Trophoblast cell (in vitro differentiated cells and primary cell): Measurements from ENCODE around the gene AP4M1.
A peak's percentile ranks its signal among the peaks of the same experiment; 100 is the strongest.

Experiments used
- DNase-seq, 2 donors: peaks; one replicate each; pipeline ENCODE4 v3.0.0-alpha.2; 2016
- H2AFZ ChIP-seq: 2 replicates; pipeline ENCODE4 v1.6.1; 2013; ENCODE audit warnings: low read length, moderate library complexity, mild to moderate bottlenecking; ENCODE audit not compliant: insufficient read depth, poor library complexity
- H2AK5ac ChIP-seq: 2 replicates; pipeline ENCODE4 v1.6.1; 2013; ENCODE audit warnings: mild to moderate bottlenecking, low read length
- H2BK120ac ChIP-seq: 2 replicates; pipeline ENCODE4 v1.6.1; 2013; ENCODE audit warnings: low read length, mild to moderate bottlenecking, moderate library complexity; ENCODE audit not compliant: insufficient read depth, poor library complexity
- H2BK12ac ChIP-seq: 2 replicates; pipeline ENCODE4 v1.6.1; 2013; ENCODE audit warnings: mild to moderate bottlenecking, low read length, moderate library complexity
- H2BK5ac ChIP-seq: 2 replicates; pipeline ENCODE4 v1.6.1; 2013; ENCODE audit warnings: low read length, low read depth, moderate library complexity, mild to moderate bottlenecking; ENCODE audit not compliant: poor library complexity
- H3K14ac ChIP-seq: 2 replicates; pipeline ENCODE4 v1.6.1; 2013; ENCODE audit warnings: mild to moderate bottlenecking, low read length
- H3K18ac ChIP-seq: 2 replicates; pipeline ENCODE4 v1.6.1; 2013; ENCODE audit warnings: mild to moderate bottlenecking, low read length
- H3K23ac ChIP-seq: 2 replicates; pipeline ENCODE4 v1.6.1; 2013; ENCODE audit warnings: low read length
- H3K27ac ChIP-seq: 2 replicates; pipeline ENCODE4 v1.5.1; 2013; ENCODE audit warnings: low read depth, mild to moderate bottlenecking, inconsistent platforms, low read length, moderate library complexity
- H3K27me3 ChIP-seq: 2 replicates; pipeline ENCODE4 v1.6.1; 2013; ENCODE audit warnings: inconsistent platforms, mild to moderate bottlenecking, low read length, moderate library complexity; ENCODE audit not compliant: insufficient read depth
- H3K36me3 ChIP-seq, 2 experiments: 1 replicate in 1 of 2; 2 replicates in 1 of 2; pipeline ENCODE4 v1.6.1; 2013; ENCODE audit warnings: low read length in 2 of 2, mild to moderate bottlenecking in 2 of 2, moderate library complexity in 1 of 2; ENCODE audit not compliant: insufficient read depth in 2 of 2, control insufficient read depth in 1 of 2
- H3K4ac ChIP-seq: 2 replicates; pipeline ENCODE4 v1.6.1; 2013; ENCODE audit warnings: low read depth, mild to moderate bottlenecking, low read length, moderate library complexity
- H3K4me1 ChIP-seq, 2 experiments: 1 replicate in 1 of 2; 2 replicates in 1 of 2; pipeline ENCODE4 v1.6.1; 2013; ENCODE audit warnings: low read length in 2 of 2, mild to moderate bottlenecking in 2 of 2, moderate library complexity in 1 of 2; ENCODE audit not compliant: insufficient read depth in 2 of 2, control insufficient read depth in 1 of 2
- H3K4me2 ChIP-seq: 2 replicates; pipeline ENCODE4 v1.6.1; 2013; ENCODE audit warnings: inconsistent platforms, mild to moderate bottlenecking, low read length, moderate library complexity
- H3K4me3 ChIP-seq: 2 replicates; pipeline ENCODE4 v1.5.1; 2013; ENCODE audit warnings: mild to moderate bottlenecking, low read depth, low read length, inconsistent platforms
- H3K79me1 ChIP-seq: one replicate; pipeline ENCODE4 v1.6.1; 2013; ENCODE audit warnings: low read length
- H3K79me2 ChIP-seq: 2 replicates; pipeline ENCODE4 v1.6.1; 2013; ENCODE audit warnings: low read length, mild to moderate bottlenecking; ENCODE audit not compliant: control insufficient read depth, insufficient read depth, poor library complexity
- H3K9ac ChIP-seq: 2 replicates; pipeline ENCODE4 v1.6.1; 2013; ENCODE audit warnings: mild to moderate bottlenecking, low read length
- H3K9me3 ChIP-seq: 2 replicates; pipeline ENCODE4 v1.6.1; 2013; ENCODE audit warnings: low read depth, mild to moderate bottlenecking, control low read depth, inconsistent platforms, low read length; ENCODE audit not compliant: insufficient read depth
- H4K12ac ChIP-seq: 2 replicates; pipeline ENCODE4 v1.6.1; 2013; ENCODE audit warnings: low read depth, mild to moderate bottlenecking, low read length, moderate library complexity
- H4K8ac ChIP-seq: 2 replicates; pipeline ENCODE4 v1.6.1; 2013; ENCODE audit warnings: low read depth, mild to moderate bottlenecking, low read length, moderate library complexity
- H4K91ac ChIP-seq: one replicate; pipeline ENCODE4 v1.6.1; 2013; ENCODE audit warnings: low read depth, mild to moderate bottlenecking, low read length, moderate library complexity
- WGBS: extraction: QIAGEN DNeasy Blood & Tissue Kit; methylation state at CpG from one replicate; pipeline ENCODE4 v1.1.7; 2013; ENCODE audit warnings: missing lambda C conversion rate; ENCODE audit not compliant: insufficient read length, insufficient coverage; ENCODE audit errors: extremely low coverage; 5-methylcytosine and 5-hydroxymethylcytosine counted together

The AP4M1 gene

DNA sequence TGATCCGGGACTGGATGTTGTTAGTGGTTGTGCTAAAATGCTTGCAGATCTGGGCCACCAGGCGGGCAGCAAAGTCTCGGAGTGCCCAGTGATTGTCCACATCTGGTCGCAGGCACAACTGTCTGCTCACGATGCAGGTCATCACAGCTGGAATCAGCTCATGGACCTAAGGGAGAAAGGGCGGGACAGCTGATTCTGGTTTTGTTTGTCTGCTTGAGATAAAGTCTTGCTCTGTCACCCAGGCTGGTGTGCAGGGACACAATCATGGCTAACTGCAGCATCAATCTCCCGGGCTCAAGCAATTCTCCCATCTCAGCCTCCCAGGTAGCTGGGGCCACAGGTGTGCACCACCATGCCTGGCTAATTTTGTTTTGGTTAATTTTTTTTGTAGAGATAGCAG, 9.7 kb downstream of the AP4M1 start:
- no peaks in the 10 kb centered on the region for H3K27me3 ChIP-seq
- H3K9ac ChIP-seq: no peak overlapping the region
- WGBS: no CpG with 5 or more reads among the region's 7 CpGs
- no peaks in the 10 kb centered on the region for H3K79me1 ChIP-seq
- no peak overlapping the region for H3K4me2 ChIP-seq
- H4K91ac ChIP-seq: no peak overlapping the region
- no peak overlapping the region for H2BK12ac ChIP-seq
- DNase-seq: no peak
- H2AFZ ChIP-seq: no peak overlapping the region
- no peak overlapping the region for H3K27ac ChIP-seq
- H3K14ac ChIP-seq: no peak overlapping the region
- H3K9me3 ChIP-seq: no peaks in the 10 kb centered on the region
- no peak overlapping the region for H3K4me3 ChIP-seq
- H3K79me2 ChIP-seq: no peaks in the 10 kb centered on the region
- H3K4ac ChIP-seq: no peak overlapping the region
- H4K12ac ChIP-seq: no peak overlapping the region
- H2AK5ac ChIP-seq: no peak overlapping the region
- H2BK5ac ChIP-seq: no peak overlapping the region
- H3K36me3 ChIP-seq: peaks cover 66 to 67% of the 10 kb centered on the region in 2 experiments
- no peak overlapping the region for H2BK120ac ChIP-seq
- H3K23ac ChIP-seq: no peak overlapping the region
- H3K18ac ChIP-seq: no peak overlapping the region
- no peaks in the 10 kb centered on the region for H3K4me1 ChIP-seq
- no peak overlapping the region for H4K8ac ChIP-seq

DNA sequence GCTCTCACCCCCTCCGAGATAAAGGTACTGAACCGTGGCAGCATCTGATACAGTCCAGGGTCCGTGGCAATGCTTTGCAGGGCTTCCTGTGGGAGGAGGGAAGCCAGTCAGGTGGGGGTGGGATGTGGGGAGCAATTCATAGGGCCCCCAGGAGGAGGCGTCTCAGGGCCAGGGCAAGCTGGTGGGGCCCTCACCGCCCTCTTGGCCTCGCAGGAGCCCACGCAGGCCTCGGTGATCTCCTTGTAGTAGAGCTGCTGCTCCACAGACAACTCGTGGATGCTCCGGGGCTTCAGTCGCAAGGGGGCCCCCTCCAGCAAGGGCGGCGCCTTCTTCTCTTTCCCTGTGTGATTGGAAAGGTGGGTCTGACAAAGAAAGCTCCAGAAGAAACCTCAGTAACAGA, 10.5 kb downstream of the AP4M1 start:
- DNase-seq: no peak
- no peak overlapping the region for H3K27ac ChIP-seq
- no peak overlapping the region for H3K18ac ChIP-seq
- no peaks in the 10 kb centered on the region for H3K9me3 ChIP-seq
- no peak overlapping the region for H2AFZ ChIP-seq
- H3K4me2 ChIP-seq: no peak overlapping the region
- H3K14ac ChIP-seq: no peak overlapping the region
- no peaks in the 10 kb centered on the region for H3K79me2 ChIP-seq
- no peak overlapping the region for H2BK120ac ChIP-seq
- H3K79me1 ChIP-seq: no peaks in the 10 kb centered on the region
- no peaks in the 10 kb centered on the region for H3K27me3 ChIP-seq
- H3K4me3 ChIP-seq: no peak overlapping the region
- no peak overlapping the region for H3K4ac ChIP-seq
- WGBS: no CpG with 5 or more reads among the region's 13 CpGs
- no peak overlapping the region for H3K9ac ChIP-seq
- H3K36me3 ChIP-seq: peaks cover 60 to 61% of the 10 kb centered on the region in 2 experiments
- H4K12ac ChIP-seq: no peak overlapping the region
- H3K23ac ChIP-seq: no peak overlapping the region
- no peak overlapping the region for H2AK5ac ChIP-seq
- H2BK12ac ChIP-seq: no peak overlapping the region
- H4K91ac ChIP-seq: no peak overlapping the region
- H2BK5ac ChIP-seq: no peak overlapping the region
- H3K4me1 ChIP-seq: peaks cover 0 to 3% of the 10 kb centered on the region in 2 experiments
- H4K8ac ChIP-seq: no peak overlapping the region

DNA sequence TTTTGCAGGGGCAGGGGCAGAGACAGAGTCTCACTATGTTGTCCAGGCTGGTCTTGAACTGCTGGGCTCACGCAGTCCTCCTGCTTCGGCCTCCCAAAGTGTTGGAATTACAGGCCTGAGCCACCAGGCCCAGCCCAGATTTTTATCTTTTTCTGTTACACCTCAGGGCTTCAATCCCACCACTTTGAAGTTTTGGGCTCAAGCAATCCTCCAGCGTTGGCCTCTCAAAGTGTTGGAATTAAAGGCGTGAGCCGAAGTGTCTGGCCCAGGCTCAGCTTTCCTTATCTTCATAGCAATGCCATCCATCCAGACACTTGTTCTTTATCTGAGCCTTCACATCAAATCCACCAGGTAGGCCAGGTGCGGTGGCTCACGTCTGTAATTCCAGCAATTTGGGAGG, 13.6 kb downstream of the AP4M1 start:
- no peaks in the 10 kb centered on the region for H3K27me3 ChIP-seq
- H3K4ac ChIP-seq: no peak overlapping the region
- no peak overlapping the region for H3K4me2 ChIP-seq
- peaks cover 34 to 35% of the 10 kb centered on the region in 2 experiments for H3K36me3 ChIP-seq
- no peak overlapping the region for H4K12ac ChIP-seq
- no peak overlapping the region for H3K9ac ChIP-seq
- no peak overlapping the region for H3K14ac ChIP-seq
- no peak overlapping the region for H3K23ac ChIP-seq
- no peak overlapping the region for H3K27ac ChIP-seq
- H2BK5ac ChIP-seq: no peak overlapping the region
- no peak overlapping the region for H2BK120ac ChIP-seq
- no peak overlapping the region for H3K18ac ChIP-seq
- H3K4me3 ChIP-seq: no peak overlapping the region
- H2AFZ ChIP-seq: no peak overlapping the region
- H3K79me2 ChIP-seq: peaks cover 5% of the 10 kb centered on the region
- H2AK5ac ChIP-seq: no peak overlapping the region
- H4K8ac ChIP-seq: no peak overlapping the region
- peaks cover 3 to 4% of the 10 kb centered on the region in 2 experiments for H3K4me1 ChIP-seq
- no peaks in the 10 kb centered on the region for H3K9me3 ChIP-seq
- H2BK12ac ChIP-seq: no peak overlapping the region
- DNase-seq: peak; percentile 94 to 98
- H3K79me1 ChIP-seq: no peaks in the 10 kb centered on the region
- no CpG with 5 or more reads among the region's 7 CpGs for whole genome bisulfite sequencing
- H4K91ac ChIP-seq: no peak overlapping the region

DNA sequence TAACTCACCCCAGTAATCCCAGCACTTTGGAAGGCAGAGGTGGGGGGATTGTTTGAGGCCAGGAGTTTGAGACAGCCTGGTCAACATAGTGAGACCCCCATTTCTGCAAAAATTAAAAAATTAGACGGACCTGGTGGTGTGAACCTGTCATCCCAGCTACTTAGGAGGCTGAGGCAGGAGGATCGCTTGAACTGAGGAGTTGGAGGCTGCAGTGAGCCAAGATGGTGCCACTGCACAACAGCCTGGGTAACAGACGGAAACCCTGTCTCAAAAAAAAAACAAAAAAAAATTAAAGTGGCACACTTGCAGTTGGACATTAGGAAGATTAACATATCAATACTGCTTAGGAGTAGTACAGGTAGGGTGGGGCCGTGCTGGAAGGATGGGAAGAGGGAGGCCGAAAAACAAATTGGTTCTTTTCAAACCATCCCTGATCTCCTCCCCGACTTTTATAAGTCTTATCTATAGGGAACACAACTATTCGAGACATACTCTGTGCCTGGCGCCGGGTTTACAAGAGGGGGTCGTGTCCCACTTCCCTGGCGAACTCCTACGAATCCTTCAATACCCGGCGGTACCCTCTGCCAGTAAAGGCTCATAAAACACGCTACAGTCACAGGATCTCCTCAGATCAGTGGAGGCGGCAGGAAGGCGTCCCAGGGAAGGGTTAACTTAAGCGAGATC, 17.1 kb downstream of the AP4M1 start:
- Histone ChIP-seq H3K36me3 (peaks cover 6% of the 10 kb centered on the region in 2 experiments), H3K27me3 (no peaks in the 10 kb centered on the region), H2AK5ac (no peak overlapping the region), H4K8ac (peak overlapping the region; percentile 50), H3K4me2 (peak overlapping the region; percentile 81), H3K23ac (no peak overlapping the region), H3K4me1 (peaks cover 6 to 17% of the 10 kb centered on the region in 2 experiments), H3K27ac (peak overlapping the region; percentile 29), H4K12ac (peak overlapping the region; percentile 4), H3K9ac (peak overlapping the region; percentile 93), H3K9me3 (no peaks in the 10 kb centered on the region), H3K4ac (peak overlapping the region; percentile 70), H2BK5ac (peak overlapping the region; percentile 50), H3K4me3 (peak overlapping the region; percentile 92), H2BK120ac (no peak overlapping the region), H4K91ac (peak overlapping the region; percentile 33), H3K14ac (peak overlapping the region; percentile 77), H2AFZ (peak overlapping the region; percentile 12), H3K79me2 (peaks cover 5% of the 10 kb centered on the region), H3K18ac (peak overlapping the region; percentile 7), H2BK12ac (no peak overlapping the region), H3K79me1 (no peaks in the 10 kb centered on the region)
- no peak for DNase-seq
- no CpG with 5 or more reads among the region's 18 CpGs for WGBS
